AG09319 (cell line): ENCODE data around the gene OGA.

Experiments
- DNase-seq: peaks from one replicate; pipeline ENCODE4 v3.0.0-alpha.2; 2010; ENCODE audit warnings: low read depth; ENCODE audit errors: extremely low read depth
- CTCF ChIP-seq: IDR thresholded peaks from 2 replicates; pipeline ENCODE4 v1.5.1; 2011; ENCODE audit warnings: low read depth, mild to moderate bottlenecking, inconsistent platforms, low read length, moderate library complexity

Gene OGA

GRCh38 chr10:101835362-101835761 lies 17.1 kb upstream of the OGA start:
- no peak for TF ChIP-seq CTCF
- no peak for DNase-seq

GRCh38 chr10:101834341-101834740 lies 16.1 kb upstream of the OGA start:
- no peak for TF ChIP-seq CTCF
- no peak for DNase-seq

GRCh38 chr10:101833466-101833865 lies 15.2 kb upstream of the OGA start:
- no peak for TF ChIP-seq CTCF
- no peak for DNase-seq

- no peak for TF ChIP-seq CTCF
Observed at GRCh38 chr10:101832325-101832771, 14.1 kb upstream of the OGA start.

GRCh38 chr10:101831169-101831811 lies 13.0 kb upstream of the OGA start:
- no peak for DNase-seq
- TF ChIP-seq CTCF: no peak

More at GRCh38 chr10:101832325-101832771, 14.1 kb upstream of the OGA start:
- no peak for DNase-seq

- peak; percentile 73 for DNase-seq
- no peak for TF ChIP-seq CTCF
Observed at GRCh38 chr10:101830322-101831168, 12.3 kb upstream of the OGA start.

GRCh38 chr10:101829561-101830315 lies 11.5 kb upstream of the OGA start:
- TF ChIP-seq CTCF: no peak
- no peak for DNase-seq
